Thoracic aorta (tissue), 2 donors: ENCODE results near the gene ADAMTS20. TPM values are rescaled to one million over a fixed set of nuclear protein-coding genes. Genes with fewer than 3 reads are reported as not detected.

Source experiments
- ATAC-seq: fragments of 150-250 bp; one replicate; pipeline ENCODE4 v1.8.0; 2017; ENCODE audit warnings: low read depth; ENCODE audit not compliant: insufficient number of reproducible peaks, low FRiP score
- DNase-seq: peaks from one replicate; pipeline ENCODE4 v3.0.0-alpha.2; 2020; ENCODE audit warnings: low spot score
- H3K27ac ChIP-seq, 2 donors: fragments of 200-600 bp; sonication (generic); 1 replicate in 1 of 2; 2 replicates in 1 of 2; pipeline ENCODE4 v1.5.1; 2016; ENCODE audit warnings: mild to moderate bottlenecking in 2 of 2, moderate library complexity in 2 of 2
- H3K27me3 ChIP-seq: fragments of 200-600 bp; sonication (generic); replicated peaks from 2 replicates; pipeline ENCODE4 v1.6.0; 2016; ENCODE audit warnings: mild to moderate bottlenecking; ENCODE audit not compliant: insufficient read depth
- H3K36me3 ChIP-seq: fragments of 200-600 bp; sonication (generic); one replicate; pipeline ENCODE4 v1.5.1; 2016
- H3K4me1 ChIP-seq, 2 donors: fragments of 200-600 bp; sonication (generic); 1 replicate in 1 of 2; 2 replicates in 1 of 2; pipeline versions ENCODE4 v1.5.1 to v1.6.0; 2016; ENCODE audit warnings: low read depth in 2 of 2, mild to moderate bottlenecking in 1 of 2; ENCODE audit not compliant: control insufficient read depth in 1 of 2
- H3K4me3 ChIP-seq: fragments of 200-600 bp; sonication (generic); 2 replicates; pipeline ENCODE4 v1.5.1; 2016; ENCODE audit warnings: mild to moderate bottlenecking
- H3K9me3 ChIP-seq: fragments of 200-600 bp; sonication (generic); 2 replicates; pipeline ENCODE4 v1.5.1; 2016
- CTCF ChIP-seq: fragments of 200-600 bp; sonication (generic); IDR thresholded peaks from one replicate; pipeline ENCODE4 v1.5.1; 2019; ENCODE audit warnings: antibody characterized with exemption
- total RNA-seq, 2 donors: library from RNA; depleted of rRNA; stranded (reverse); fragments of >200 nt; gene quantifications; one replicate each; pipeline versions ENCODE4 v1.1.0 to v1.2.3, GENCODE V29; 2016

Gene ADAMTS20
- total RNA-seq, 2 donors from 2014 or later: not detected

GRCh38 chr12:43586646-43587245 is 34.7 kb upstream of the ADAMTS20 start:
- no peak overlapping the region for H3K4me3 ChIP-seq
- no peaks in the 10 kb centered on the region for H3K27me3 ChIP-seq
- no peak overlapping the region for H3K27ac ChIP-seq
- ATAC-seq (no peak), DNase-seq (no peak)
- no peaks in the 10 kb centered on the region for H3K36me3 ChIP-seq
- no peaks in the 10 kb centered on the region for H3K4me1 ChIP-seq
- TF ChIP-seq CTCF: no peak
- H3K9me3 ChIP-seq: no peaks in the 10 kb centered on the region

DNA sequence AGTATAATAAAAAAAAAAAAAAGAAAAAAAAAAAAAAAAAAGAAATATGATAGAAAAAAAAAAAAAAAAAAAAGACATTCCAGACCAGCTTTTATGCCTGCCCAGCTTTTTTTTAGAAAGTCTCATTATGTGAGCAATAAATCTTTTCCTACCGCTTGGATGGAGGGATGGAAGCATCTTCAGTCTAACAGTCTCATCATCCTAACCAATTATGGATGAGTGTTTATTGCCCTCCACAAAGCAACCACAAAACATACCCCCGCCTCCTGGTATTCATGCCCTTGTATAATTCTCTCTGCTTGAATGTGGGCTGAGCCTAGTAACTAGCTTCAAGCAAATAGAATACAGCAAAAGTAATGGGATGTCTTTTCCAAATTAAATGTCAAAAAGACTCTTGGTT is 33.7 kb upstream of the ADAMTS20 start:
- Histone ChIP-seq H3K9me3 (no peaks in the 10 kb centered on the region), H3K36me3 (no peaks in the 10 kb centered on the region), H3K27me3 (no peaks in the 10 kb centered on the region), H3K27ac (no peak overlapping the region), H3K4me1 (no peaks in the 10 kb centered on the region), H3K4me3 (no peak overlapping the region)
- DNase-seq (no peak), ATAC-seq (no peak)
- TF ChIP-seq CTCF: no peak

DNA sequence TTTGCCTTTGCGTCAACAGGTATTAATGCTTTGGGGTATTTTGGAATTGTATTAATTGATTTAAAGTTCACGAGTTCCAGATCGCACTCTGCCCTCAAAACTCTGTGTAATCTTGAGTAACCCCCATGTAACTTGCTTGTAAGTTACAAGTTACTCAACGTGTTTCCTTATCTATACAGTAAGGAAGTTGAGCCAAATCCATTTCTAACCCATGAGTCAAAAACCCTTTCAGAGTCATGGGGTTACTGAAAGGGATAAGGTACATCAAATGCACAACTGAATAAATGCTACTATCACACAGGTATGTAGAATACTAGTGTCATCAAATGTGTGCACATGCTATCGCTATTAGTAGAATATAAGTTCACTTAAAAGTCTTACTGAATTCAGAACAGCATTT is 28.6 kb upstream of the ADAMTS20 start:
- Histone ChIP-seq H3K9me3 (no peaks in the 10 kb centered on the region), H3K4me1 (no peaks in the 10 kb centered on the region), H3K27me3 (no peaks in the 10 kb centered on the region), H3K4me3 (no peak overlapping the region), H3K36me3 (no peaks in the 10 kb centered on the region), H3K27ac (no peak overlapping the region)
- DNase-seq (no peak), ATAC-seq (no peak)
- TF ChIP-seq CTCF: no peak

GRCh38 chr12:43579206-43579605 is 27.2 kb upstream of the ADAMTS20 start:
- H3K36me3 ChIP-seq: no peaks in the 10 kb centered on the region
- H3K27me3 ChIP-seq: no peaks in the 10 kb centered on the region
- no peak for TF ChIP-seq CTCF
- no peaks in the 10 kb centered on the region for H3K4me1 ChIP-seq
- DNase-seq: no peak
- H3K4me3 ChIP-seq: no peak overlapping the region
- no peak for ATAC-seq
- H3K9me3 ChIP-seq: no peaks in the 10 kb centered on the region
- no peak overlapping the region for H3K27ac ChIP-seq

GRCh38 chr12:43578782-43579181 is 26.8 kb upstream of the ADAMTS20 start:
- DNase-seq: no peak
- TF ChIP-seq CTCF: no peak

More at GRCh38 chr12:43578782-43579181, 26.8 kb upstream of the ADAMTS20 start:
- Histone ChIP-seq H3K4me1 (no peaks in the 10 kb centered on the region), H3K36me3 (no peaks in the 10 kb centered on the region), H3K9me3 (no peaks in the 10 kb centered on the region), H3K27ac (no peak overlapping the region), H3K4me3 (no peak overlapping the region), H3K27me3 (no peaks in the 10 kb centered on the region)
- ATAC-seq: no peak
